ENCODE measurements around the gene RASA3. TPM values are rescaled to one million over a fixed set of nuclear protein-coding genes. Genes with fewer than 3 reads are reported as not detected.

RASA3 gene
- total and polyA plus RNA-seq, 2 donors (not counting 3 experiments of a cell fraction or from before 2014, with no cell fraction given): 26.5 to 53.8 TPM

- no TSS peak for BruUV-seq (replicated peaks)
- Histone ChIP-seq H3K9ac (replicated peaks; ENCODE audit: extremely low read depth, insufficient read depth, low read length) (no peak overlapping the region), H3K36me3 (ENCODE audit: control insufficient read depth in 2 of 2, extremely low read depth in 1 of 2, insufficient read depth in 2 of 2, low read length in 2 of 2) (peaks cover 13 to 60% of the 10 kb centered on the region in 2 experiments), H3K27me3 (ENCODE audit: control insufficient read depth in 2 of 2, insufficient read depth in 2 of 2, low read length in 2 of 2) (no peaks in the 10 kb centered on the region), H3K4me2 (ENCODE audit: insufficient read depth, low read length) (no peak overlapping the region), H3K4me3 (replicated peaks in 1 of 3; ENCODE audit: insufficient read depth in 1 of 3, low read depth in 1 of 3, low read length in 3 of 3) (no peak overlapping the region), H2AFZ (ENCODE audit: low read depth, low read length) (no peak overlapping the region), H3K4me1 (ENCODE audit: control insufficient read depth, extremely low read depth, insufficient read depth, low read length) (no peaks in the 10 kb centered on the region), H3K9me1 (replicated peaks; ENCODE audit: control insufficient read depth, extremely low read depth, insufficient read depth, low read length) (no peaks in the 10 kb centered on the region), H3K27ac (ENCODE audit: insufficient read depth, low read depth, low read length) (no peak overlapping the region), H3K79me2 (ENCODE audit: control insufficient read depth, insufficient read depth, low read length) (no peaks in the 10 kb centered on the region), H4K20me1 (replicated peaks; ENCODE audit: control insufficient read depth, extremely low read depth, insufficient read depth, low read length) (no peaks in the 10 kb centered on the region), H3K9me3 (replicated peaks; ENCODE audit: control insufficient read depth, insufficient read depth, low read length) (no peaks in the 10 kb centered on the region)
- dilution Hi-C loops (cut with MboI; ENCODE audit: extremely low pct_ligation_motif_present, low sequenced_read_pairs): no loop called here
- FAIRE-seq (no peak), DNase-seq (ENCODE audit: low read depth, low spot score) (no peak)
- intact Hi-C loops (cut with micrococcal nuclease): no loop called here
- no peak for TF ChIP-seq POLR2A (IDR thresholded peaks at IDR 0.05; ENCODE audit: low read depth, low read length)
- CTCF ChIA-PET: no interaction called here
- POLR2A ChIA-PET: no interaction called here
These were observed 120.3 kb downstream of the RASA3 start for GRCh38 chr13:114012141-114012540.

- Histone ChIP-seq H3K4me3 (replicated peaks in 1 of 3; ENCODE audit: insufficient read depth in 1 of 3, low read depth in 1 of 3, low read length in 3 of 3) (no peak overlapping the region), H3K79me2 (ENCODE audit: control insufficient read depth, insufficient read depth, low read length) (no peaks in the 10 kb centered on the region), H3K27me3 (ENCODE audit: control insufficient read depth in 2 of 2, insufficient read depth in 2 of 2, low read length in 2 of 2) (no peaks in the 10 kb centered on the region), H3K4me1 (ENCODE audit: control insufficient read depth, extremely low read depth, insufficient read depth, low read length) (no peaks in the 10 kb centered on the region), H3K4me2 (ENCODE audit: insufficient read depth, low read length) (no peak overlapping the region), H2AFZ (ENCODE audit: low read depth, low read length) (no peak overlapping the region), H3K27ac (ENCODE audit: insufficient read depth, low read depth, low read length) (no peak overlapping the region), H3K9me3 (replicated peaks; ENCODE audit: control insufficient read depth, insufficient read depth, low read length) (no peaks in the 10 kb centered on the region), H4K20me1 (replicated peaks; ENCODE audit: control insufficient read depth, extremely low read depth, insufficient read depth, low read length) (no peaks in the 10 kb centered on the region), H3K9ac (replicated peaks; ENCODE audit: extremely low read depth, insufficient read depth, low read length) (no peak overlapping the region), H3K9me1 (replicated peaks; ENCODE audit: control insufficient read depth, extremely low read depth, insufficient read depth, low read length) (no peaks in the 10 kb centered on the region), H3K36me3 (ENCODE audit: control insufficient read depth in 2 of 2, extremely low read depth in 1 of 2, insufficient read depth in 2 of 2, low read length in 2 of 2) (peaks cover 11 to 53% of the 10 kb centered on the region in 2 experiments)
- no TSS peak for BruUV-seq (replicated peaks)
- no peak for TF ChIP-seq POLR2A (IDR thresholded peaks at IDR 0.05; ENCODE audit: low read depth, low read length)
- no peak for TF ChIP-seq MAX (IDR thresholded peaks at IDR 0.05; ENCODE audit: insufficient read depth, insufficient read length)
- no peak for TF ChIP-seq EZH2 (IDR thresholded peaks at IDR 0.05; ENCODE audit: borderline replicate concordance, low read depth, low read length, severe bottlenecking)
- dilution Hi-C loops (cut with MboI; ENCODE audit: extremely low pct_ligation_motif_present, low sequenced_read_pairs): no loop called here
- no peak for FAIRE-seq
- no peak for DNase-seq (ENCODE audit: low read depth, low spot score)
- CTCF ChIA-PET: no interaction called here
- POLR2A ChIA-PET: no interaction called here
- intact Hi-C loops (cut with micrococcal nuclease): no loop called here
These were observed 121.2 kb downstream of the RASA3 start for GRCh38 chr13:114011226-114011625.

Data from endothelial cell of umbilical vein (primary cell).